Lower leg skin (tissue), 4 donors: Measurements from ENCODE around the gene ZNF443. TPM values are rescaled to one million over a fixed set of nuclear protein-coding genes. Genes with fewer than 3 reads are reported as not detected.
A peak's percentile ranks its signal among the peaks of the same experiment; 100 is the strongest.
"Not testable (repeated sequence)": the region's sequence is repeated elsewhere in the genome, so short reads cannot be mapped to it uniquely, and the experiment has no call there.

Experiments
- DNase-seq, 2 donors: peaks; one replicate each; pipeline ENCODE4 v3.0.0-alpha.2; 2019; ENCODE audit warnings: low spot score in 2 of 2
- H3K4me3 ChIP-seq: fragments of 200-600 bp; sonication (generic); 2 replicates; pipeline ENCODE4 v1.5.1; 2017; ENCODE audit warnings: mild to moderate bottlenecking, low read depth; ENCODE audit not compliant: poor library complexity, severe bottlenecking
- POLR2A ChIP-seq, 2 donors: fragments of 450-650 bp; IDR thresholded peaks; one replicate each; pipeline ENCODE4 v1.6.1; 2016 to 2017; ENCODE audit warnings: antibody characterized with exemption in 2 of 2, mild to moderate bottlenecking in 1 of 2, moderate library complexity in 1 of 2
- WGBS, 2 donors: methylation state at CpG; one replicate each; pipeline ENCODE4 v1.1.5; 2018; 5-methylcytosine and 5-hydroxymethylcytosine counted together
- intact Hi-C: fragments of 100-400 bp; cut with DNase I; formaldehyde crosslinking; loops from one replicate; pipeline ENCODE4 v1.15.0; 2023; ENCODE audit warnings: low total_unique reads
- total RNA-seq, 4 donors: library from RNA; depleted of rRNA; stranded (reverse); fragments of >200 nt; gene quantifications; one replicate each; pipeline ENCODE4 v1.1.0, GENCODE V29; 2016
- TF ChIP-seq, protein P1 (sequence below), 3 donors: fragments of 450-650 bp; IDR thresholded peaks; one replicate each; pipeline ENCODE4 v1.5.1; 2016; ENCODE audit warnings: antibody characterized with exemption in 3 of 3, mild to moderate bottlenecking in 3 of 3, moderate library complexity in 2 of 3

Gene ZNF443
- total RNA-seq, 4 donors from 2014 or later: 4.0 to 5.2 (median 4.9) TPM

DNA sequence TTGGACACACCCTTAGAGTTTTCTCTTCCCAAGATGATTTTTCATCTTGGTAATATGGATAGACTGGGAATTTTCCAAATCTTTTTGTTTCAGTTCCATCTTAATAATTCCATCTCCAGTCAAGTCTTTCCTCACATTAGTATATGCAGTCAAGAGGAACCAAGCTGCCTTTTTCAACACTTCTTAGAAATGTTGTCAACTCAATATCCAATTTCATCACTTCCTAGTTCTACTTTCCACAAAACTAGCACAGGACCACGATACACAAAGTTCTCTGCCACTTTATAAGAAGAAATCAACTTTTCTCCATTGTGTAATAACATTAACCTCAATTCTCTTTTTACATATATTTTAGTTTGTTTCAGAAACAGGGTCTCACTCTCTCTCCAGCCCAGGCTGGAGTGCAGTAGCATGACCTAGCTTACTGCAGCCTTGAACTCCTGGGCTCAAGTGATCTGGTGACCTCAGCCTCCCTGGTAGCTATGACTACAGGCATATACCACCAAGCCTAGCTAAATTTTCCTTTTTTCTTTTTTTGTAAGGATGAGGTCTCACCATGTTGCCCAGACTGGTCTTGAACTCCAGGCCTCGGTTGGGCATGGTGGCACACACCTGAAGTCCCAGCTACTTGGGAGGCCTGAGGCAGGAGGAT is 15.5 kb downstream of the ZNF443 start:
- TF ChIP-seq, protein P1, sequence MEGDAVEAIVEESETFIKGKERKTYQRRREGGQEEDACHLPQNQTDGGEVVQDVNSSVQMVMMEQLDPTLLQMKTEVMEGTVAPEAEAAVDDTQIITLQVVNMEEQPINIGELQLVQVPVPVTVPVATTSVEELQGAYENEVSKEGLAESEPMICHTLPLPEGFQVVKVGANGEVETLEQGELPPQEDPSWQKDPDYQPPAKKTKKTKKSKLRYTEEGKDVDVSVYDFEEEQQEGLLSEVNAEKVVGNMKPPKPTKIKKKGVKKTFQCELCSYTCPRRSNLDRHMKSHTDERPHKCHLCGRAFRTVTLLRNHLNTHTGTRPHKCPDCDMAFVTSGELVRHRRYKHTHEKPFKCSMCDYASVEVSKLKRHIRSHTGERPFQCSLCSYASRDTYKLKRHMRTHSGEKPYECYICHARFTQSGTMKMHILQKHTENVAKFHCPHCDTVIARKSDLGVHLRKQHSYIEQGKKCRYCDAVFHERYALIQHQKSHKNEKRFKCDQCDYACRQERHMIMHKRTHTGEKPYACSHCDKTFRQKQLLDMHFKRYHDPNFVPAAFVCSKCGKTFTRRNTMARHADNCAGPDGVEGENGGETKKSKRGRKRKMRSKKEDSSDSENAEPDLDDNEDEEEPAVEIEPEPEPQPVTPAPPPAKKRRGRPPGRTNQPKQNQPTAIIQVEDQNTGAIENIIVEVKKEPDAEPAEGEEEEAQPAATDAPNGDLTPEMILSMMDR (IDR thresholded peaks at IDR 0.05): no peak
- no peak for TF ChIP-seq POLR2A (IDR thresholded peaks at IDR 0.05)
- intact Hi-C loops: no loop called here
- 98 to 99% methylated on average over 2 of the region's 2 CpGs for WGBS, 2 donors
- DNase-seq: no peak
- no peak overlapping the region for H3K4me3 ChIP-seq

GRCh38 chr19:12417273-12417672 is 23.5 kb downstream of the ZNF443 start:
- DNase-seq, H3K4me3 ChIP-seq, intact Hi-C loops: not testable (repeated sequence)
- 89 to 90% methylated on average over 5 of the region's 5 CpGs for WGBS, 2 donors

DNA sequence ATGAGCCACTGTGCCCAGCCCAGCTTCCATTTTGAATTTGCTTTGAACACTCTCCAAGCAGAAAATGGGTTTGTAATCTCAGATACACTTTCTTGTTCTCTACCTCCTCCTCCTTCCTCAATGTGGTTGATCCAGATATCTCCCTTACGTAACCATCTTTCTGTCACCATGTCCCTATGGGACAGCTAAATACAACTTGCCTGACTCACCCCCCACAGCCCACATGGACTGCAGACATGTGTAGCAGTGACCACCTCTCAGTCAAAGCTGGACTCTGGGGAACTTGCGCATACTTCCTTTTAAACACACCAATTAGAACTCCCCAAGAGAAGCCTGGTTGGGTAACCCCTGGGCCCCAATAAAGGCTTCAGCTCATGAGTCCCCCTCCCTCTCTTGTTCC is 28.9 kb downstream of the ZNF443 start:
- intact Hi-C loops: no loop called here
- no peak overlapping the region for H3K4me3 ChIP-seq
- WGBS, 2 donors: 90 to 95% methylated on average over 2 of the region's 2 CpGs
- DNase-seq: no peak
- TF ChIP-seq, protein P1 (IDR thresholded peaks at IDR 0.05): no peak
- no peak for TF ChIP-seq POLR2A (IDR thresholded peaks at IDR 0.05)

DNA sequence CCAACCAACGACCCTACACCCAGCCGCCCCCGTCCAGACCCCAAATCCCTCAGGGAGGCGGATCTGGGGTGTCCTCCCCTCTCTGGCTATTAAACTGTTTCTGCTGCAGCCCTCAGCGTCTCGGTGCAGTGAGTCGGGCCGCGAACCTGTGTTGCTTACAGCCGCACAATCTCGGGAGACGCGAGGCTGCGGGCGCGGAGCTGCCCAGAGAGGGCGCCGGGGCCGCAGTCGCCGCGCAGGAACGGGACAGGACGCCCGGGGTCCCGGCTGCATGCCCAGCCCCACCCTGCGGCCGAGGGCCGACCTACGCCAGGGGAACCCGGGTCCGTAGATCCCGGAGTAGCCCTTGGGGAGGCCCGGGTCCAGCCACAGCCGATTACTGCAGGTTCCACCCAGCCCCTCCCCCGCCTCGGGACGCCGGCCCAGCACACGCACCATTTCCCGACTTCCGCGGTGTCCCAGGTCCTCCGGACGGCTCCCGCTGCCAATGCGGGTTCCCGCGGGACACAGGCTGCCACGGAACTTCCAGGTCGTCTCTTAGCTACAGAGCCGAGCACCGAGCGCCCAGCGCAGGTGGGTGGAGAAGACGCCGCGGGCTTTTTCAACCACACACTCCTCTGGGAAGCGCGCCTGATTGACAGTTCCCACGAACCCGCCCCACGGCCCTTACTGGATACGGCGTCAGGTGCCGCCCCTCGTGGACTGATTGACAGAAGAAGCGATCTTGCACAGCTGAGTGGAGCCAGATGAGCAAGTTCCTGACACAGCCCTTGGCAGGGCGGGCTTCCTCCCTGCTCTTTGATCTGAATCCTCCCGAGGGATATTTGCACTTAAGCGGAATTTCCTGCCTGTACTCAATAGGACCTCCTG is 40.0 kb downstream of the ZNF443 start, which contains the start of gene ZNF799:
ZNF799 (minus strand) TSS at position 639 of the 870 bp plus-strand sequence; CDS start at position 438, 201 bp downstream.
- peak within 1 kb of the TSS; percentile 87 for H3K4me3 ChIP-seq
- peak; percentile 98 to 100 for DNase-seq
- no peak for TF ChIP-seq POLR2A (IDR thresholded peaks at IDR 0.05)
- TF ChIP-seq, protein P1 (IDR thresholded peaks at IDR 0.05): no peak
- intact Hi-C loops: no loop called here
- WGBS, 2 donors: 0% methylated on average over 32 to 50 of the region's 71 CpGs

GRCh38 chr19:12399901-12400632 is 40.8 kb downstream of the ZNF443 start:
- peak; percentile 13 to 84 for DNase-seq
- 3 to 6% methylated on average over 12 to 23 of the region's 23 CpGs for WGBS, 2 donors
- peak overlapping the region; percentile 87 for H3K4me3 ChIP-seq
- intact Hi-C loops: not testable (repeated sequence)

DNA sequence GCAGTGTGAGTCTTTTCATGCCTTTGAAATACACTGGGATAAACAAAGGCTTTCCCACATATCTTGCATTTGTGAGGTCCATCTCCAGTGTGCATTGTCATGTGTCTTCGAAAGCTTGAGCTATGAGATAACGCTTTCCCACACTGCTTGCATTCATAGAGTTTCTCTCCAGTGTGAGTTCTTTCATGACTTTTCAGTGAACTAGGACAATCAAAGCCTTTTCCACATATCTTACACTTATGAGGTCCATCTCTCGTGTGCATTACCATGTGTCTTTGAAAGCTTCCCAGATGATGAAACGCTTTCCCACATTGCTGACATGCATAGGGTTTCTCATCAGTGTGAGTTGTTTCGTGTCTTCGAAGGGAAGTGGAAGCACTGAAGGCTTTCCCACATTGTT is 49.7 kb downstream of the ZNF443 start:
- intact Hi-C loops, DNase-seq, H3K4me3 ChIP-seq: not testable (repeated sequence)
- WGBS, 2 donors: 96 to 97% methylated on average over 6 of the region's 6 CpGs

GRCh38 chr19:12386365-12386764 is 54.5 kb downstream of the ZNF443 start:
- H3K4me3 ChIP-seq, DNase-seq, intact Hi-C loops: not testable (repeated sequence)
- WGBS, 2 donors: 93 to 100% methylated on average over 2 of the region's 2 CpGs
